ENCODE results near the gene IFT80.

Gene IFT80

DNA sequence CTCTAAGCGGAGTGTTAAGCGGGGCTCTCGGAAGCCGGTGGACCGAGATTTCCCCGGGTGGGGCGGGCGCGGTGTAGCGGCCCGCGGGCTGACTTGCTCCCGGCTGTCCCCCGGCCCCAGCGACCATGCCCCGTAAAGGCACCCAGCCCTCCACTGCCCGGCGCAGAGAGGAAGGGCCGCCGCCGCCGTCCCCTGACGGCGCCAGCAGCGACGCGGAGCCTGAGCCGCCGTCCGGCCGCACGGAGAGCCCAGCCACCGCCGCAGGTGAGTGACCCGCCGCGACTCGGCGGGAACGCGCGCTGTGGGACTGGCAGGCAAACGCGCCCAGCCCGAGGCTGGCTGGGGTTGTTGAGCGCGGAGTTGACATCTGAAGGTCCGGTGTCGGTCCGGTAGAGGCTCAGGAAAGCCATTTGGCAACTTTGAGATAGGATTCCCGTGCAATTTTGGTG lies 1.7 kb upstream of the IFT80 start:
- TF ChIP-seq, protein P1, sequence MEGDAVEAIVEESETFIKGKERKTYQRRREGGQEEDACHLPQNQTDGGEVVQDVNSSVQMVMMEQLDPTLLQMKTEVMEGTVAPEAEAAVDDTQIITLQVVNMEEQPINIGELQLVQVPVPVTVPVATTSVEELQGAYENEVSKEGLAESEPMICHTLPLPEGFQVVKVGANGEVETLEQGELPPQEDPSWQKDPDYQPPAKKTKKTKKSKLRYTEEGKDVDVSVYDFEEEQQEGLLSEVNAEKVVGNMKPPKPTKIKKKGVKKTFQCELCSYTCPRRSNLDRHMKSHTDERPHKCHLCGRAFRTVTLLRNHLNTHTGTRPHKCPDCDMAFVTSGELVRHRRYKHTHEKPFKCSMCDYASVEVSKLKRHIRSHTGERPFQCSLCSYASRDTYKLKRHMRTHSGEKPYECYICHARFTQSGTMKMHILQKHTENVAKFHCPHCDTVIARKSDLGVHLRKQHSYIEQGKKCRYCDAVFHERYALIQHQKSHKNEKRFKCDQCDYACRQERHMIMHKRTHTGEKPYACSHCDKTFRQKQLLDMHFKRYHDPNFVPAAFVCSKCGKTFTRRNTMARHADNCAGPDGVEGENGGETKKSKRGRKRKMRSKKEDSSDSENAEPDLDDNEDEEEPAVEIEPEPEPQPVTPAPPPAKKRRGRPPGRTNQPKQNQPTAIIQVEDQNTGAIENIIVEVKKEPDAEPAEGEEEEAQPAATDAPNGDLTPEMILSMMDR (IDR thresholded peaks at IDR 0.05; ENCODE audit: low read length, missing control alignments): no peak
- H3K4me3 ChIP-seq (replicated peaks; ENCODE audit: low read depth, low read length): peak overlapping the region; percentile 96
- DNase-seq (ENCODE audit: low read depth): peak; percentile 20

DNA sequence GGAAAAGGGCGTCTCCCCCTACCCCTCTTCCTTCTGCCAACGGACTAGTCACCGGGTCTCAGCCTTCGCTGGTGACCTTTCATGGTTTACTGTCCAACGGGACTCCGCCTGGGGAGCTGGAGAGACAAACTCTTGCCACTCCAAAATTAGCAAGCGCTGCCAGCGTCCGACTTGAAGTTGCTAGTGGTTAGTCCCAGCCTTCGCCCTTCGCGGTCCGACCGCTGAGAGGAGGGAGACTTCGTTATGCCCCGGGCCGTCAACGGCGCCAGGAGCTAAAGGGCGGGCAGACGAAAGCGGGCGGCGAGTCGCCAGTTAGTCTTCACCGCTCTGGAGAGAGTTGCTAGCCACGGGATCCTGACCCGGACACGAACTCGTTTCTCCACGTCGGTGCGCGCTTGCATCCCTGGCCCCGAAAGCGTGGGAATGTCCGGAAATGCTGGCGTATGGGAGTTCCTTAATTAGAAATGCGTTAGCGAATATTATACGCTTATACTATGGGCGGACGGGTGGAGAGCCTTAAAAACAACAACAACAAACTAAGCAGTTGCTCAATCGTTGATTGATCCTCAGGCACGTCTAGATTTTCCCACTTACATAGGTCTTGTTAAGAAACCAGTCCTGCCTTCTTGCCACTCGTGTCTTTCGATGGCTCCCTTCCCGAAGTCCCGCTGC lies 1.1 kb upstream of the IFT80 start:
- peak; percentile 73 for DNase-seq (ENCODE audit: low read depth)
- TF ChIP-seq, protein P1 (IDR thresholded peaks at IDR 0.05; ENCODE audit: low read length, missing control alignments): no peak
- H3K4me3 ChIP-seq (replicated peaks; ENCODE audit: low read depth, low read length): peak overlapping the region; percentile 96

DNA sequence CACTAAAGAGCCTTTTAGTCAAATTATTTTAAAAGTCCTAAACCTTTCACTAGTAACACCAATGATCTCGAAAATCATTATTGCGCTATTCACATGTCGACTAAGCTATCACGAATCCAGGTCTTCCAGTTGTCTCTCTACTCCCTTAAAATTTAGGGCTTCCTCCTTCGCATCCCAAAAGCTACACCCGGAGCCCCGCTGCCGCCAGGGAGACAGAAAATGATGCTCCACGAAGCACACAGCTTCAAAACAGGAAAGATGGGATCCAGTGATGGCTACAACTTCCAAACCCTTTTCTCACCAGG lies 253 bp downstream of the IFT80 start:
- H3K4me3 ChIP-seq (replicated peaks; ENCODE audit: low read depth, low read length): peak overlapping the region; percentile 96
- DNase-seq (ENCODE audit: low read depth): no peak
- TF ChIP-seq, protein P1 (IDR thresholded peaks at IDR 0.05; ENCODE audit: low read length, missing control alignments): no peak

DNA sequence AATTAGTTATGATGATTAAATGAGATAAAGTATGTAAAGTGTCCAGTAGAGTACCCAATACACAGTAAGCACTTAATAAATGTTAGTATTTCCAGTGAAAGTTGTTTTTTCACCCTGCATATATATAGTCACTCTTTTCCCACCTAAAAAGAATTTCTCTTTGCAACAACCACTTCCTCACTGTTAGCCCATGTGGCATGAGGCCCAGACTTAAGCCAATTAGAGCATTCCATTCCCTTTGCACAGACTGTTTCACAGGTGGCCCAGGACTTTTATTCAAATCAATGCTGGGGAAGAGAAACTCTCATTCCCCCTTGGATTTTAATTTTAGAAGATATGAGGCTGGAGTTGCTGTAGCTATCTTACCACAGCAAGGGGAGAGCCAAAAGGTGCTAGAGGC lies 3.7 kb downstream of the IFT80 start:
- no peak overlapping the region for H3K4me3 ChIP-seq (replicated peaks; ENCODE audit: low read depth, low read length)
- peak; percentile 63 for DNase-seq (ENCODE audit: low read depth)
- TF ChIP-seq, protein P1 (IDR thresholded peaks at IDR 0.05; ENCODE audit: low read length, missing control alignments): no peak

DNA sequence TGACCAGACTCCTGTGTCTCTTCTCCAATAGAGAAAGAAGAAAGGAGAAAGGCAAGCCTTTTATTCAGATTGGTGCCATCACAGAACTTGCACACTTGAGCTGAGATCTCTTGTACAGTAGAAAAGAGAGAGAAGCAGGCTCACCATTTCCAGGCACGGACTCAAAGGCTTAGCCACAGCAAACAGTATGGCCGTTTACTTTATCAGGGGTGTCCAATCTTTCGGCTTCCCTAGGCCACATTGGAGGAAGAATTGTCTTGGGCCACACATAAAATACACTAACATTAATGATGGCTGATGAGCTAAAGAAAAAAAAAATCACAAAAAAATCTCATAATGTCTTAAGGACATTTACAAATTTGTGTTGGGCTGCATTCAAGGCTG lies 5.0 kb downstream of the IFT80 start:
- no peak overlapping the region for H3K4me3 ChIP-seq (replicated peaks; ENCODE audit: low read depth, low read length)
- TF ChIP-seq, protein P1 (IDR thresholded peaks at IDR 0.05; ENCODE audit: low read length, missing control alignments): no peak
- no peak for DNase-seq (ENCODE audit: low read depth)

DNA sequence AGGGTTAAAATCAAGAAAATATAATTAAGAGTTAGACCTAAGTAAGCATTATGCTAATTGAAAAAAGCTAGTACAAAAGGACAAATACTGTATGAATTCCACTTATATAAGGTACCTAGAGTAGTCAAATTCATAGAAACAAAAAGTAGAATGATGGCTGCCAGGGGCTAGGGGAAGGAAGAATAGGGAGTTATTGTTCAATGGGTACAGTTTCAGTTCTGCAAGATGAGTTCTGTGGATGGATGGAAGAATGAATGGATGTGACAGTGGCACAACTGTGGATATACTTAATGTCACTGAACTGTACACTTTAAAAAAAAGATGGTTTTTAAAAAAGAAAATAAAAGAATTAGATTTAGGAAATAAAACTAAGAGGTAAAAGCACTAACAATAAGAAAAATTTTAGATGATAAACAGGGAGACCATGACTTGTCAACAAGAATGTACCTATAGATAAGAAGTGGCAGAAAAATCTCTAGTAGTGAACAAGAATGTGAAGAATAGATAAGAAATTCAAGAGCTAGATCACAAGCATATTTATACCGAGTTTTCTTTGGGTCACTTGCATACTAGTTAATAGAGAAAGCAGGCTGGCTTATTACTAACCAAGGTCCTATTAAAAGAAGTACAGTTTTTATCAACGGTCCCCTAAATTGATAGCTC lies 5.5 kb downstream of the IFT80 start:
- DNase-seq (ENCODE audit: low read depth): no peak
- TF ChIP-seq, protein P1 (IDR thresholded peaks at IDR 0.05; ENCODE audit: low read length, missing control alignments): no peak

DNA sequence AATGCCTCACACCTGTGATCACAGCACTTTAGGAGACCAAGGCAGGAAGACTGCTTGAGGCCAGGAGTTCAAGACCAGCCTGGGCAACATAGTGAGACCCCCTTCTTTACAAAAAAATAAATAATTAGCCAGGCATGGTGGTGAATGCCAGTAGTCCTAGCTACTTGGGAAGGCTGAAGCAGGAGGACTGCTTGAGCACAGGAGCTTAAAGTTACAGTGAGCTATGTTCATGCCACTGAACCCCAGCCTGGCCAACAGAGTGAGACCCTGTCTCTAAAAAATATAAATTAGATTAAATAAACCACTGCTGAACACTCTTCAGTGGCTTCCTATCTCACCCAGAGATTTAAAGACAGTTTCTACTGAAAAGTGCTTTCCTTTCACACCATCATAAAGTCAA lies 6.2 kb downstream of the IFT80 start:
- DNase-seq (ENCODE audit: low read depth): no peak
- no peak overlapping the region for H3K4me3 ChIP-seq (replicated peaks; ENCODE audit: low read depth, low read length)
- TF ChIP-seq, protein P1 (IDR thresholded peaks at IDR 0.05; ENCODE audit: low read length, missing control alignments): no peak

More for the DNA sequence above, 5.5 kb downstream of the IFT80 start:
- no peak overlapping the region for H3K4me3 ChIP-seq (replicated peaks; ENCODE audit: low read depth, low read length)
